ENCODE data around the gene GRK3. TPM values are rescaled to one million over a fixed set of nuclear protein-coding genes. Genes with fewer than 3 reads are reported as not detected.

GRK3 gene
- total RNA-seq, 6 experiments from 2014 or later = 1.1 to 4.9 (median 3.6) TPM

GRCh38 chr22:25563761-25564319 lies 635 bp upstream of the GRK3 start:
- 0% methylated on average over 18 of the region's 21 CpGs for WGBS (ENCODE audit: insufficient coverage, low coverage, low lambda C conversion rate, missing lambda C conversion rate)
- Histone ChIP-seq H3K36me3 (no peaks in the 10 kb centered on the region), H3K9me3 (no peaks in the 10 kb centered on the region), H3K27ac (no peak overlapping the region), H3K4me3 (peak overlapping the region in 2 of 3 donors; percentile 38 to 68), H3K4me1 (peaks cover 0 to 17% (median 0%) of the 10 kb centered on the region in 4 donors), H3K27me3 (peaks cover 0 to 6% of the 10 kb centered on the region in 2 donors)
- TF ChIP-seq, protein P1, sequence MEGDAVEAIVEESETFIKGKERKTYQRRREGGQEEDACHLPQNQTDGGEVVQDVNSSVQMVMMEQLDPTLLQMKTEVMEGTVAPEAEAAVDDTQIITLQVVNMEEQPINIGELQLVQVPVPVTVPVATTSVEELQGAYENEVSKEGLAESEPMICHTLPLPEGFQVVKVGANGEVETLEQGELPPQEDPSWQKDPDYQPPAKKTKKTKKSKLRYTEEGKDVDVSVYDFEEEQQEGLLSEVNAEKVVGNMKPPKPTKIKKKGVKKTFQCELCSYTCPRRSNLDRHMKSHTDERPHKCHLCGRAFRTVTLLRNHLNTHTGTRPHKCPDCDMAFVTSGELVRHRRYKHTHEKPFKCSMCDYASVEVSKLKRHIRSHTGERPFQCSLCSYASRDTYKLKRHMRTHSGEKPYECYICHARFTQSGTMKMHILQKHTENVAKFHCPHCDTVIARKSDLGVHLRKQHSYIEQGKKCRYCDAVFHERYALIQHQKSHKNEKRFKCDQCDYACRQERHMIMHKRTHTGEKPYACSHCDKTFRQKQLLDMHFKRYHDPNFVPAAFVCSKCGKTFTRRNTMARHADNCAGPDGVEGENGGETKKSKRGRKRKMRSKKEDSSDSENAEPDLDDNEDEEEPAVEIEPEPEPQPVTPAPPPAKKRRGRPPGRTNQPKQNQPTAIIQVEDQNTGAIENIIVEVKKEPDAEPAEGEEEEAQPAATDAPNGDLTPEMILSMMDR (IDR thresholded peaks at IDR 0.05) = no peak
- no peak for TF ChIP-seq POLR2A (IDR thresholded peaks at IDR 0.05)
- DNase-seq = peak in 1 of 3 donors; percentile 29
- intact Hi-C loops (cut with DNase I) = no loop called here
- ATAC-seq = peak; percentile 21 to 70 (median 44)

GRCh38 chr22:25564979-25565677 lies 653 bp downstream of the GRK3 start:
- Histone ChIP-seq H3K9me3 (no peaks in the 10 kb centered on the region), H3K4me3 (peak overlapping the region; percentile 48 to 68 (median 54)), H3K36me3 (no peaks in the 10 kb centered on the region), H3K4me1 (peaks cover 0 to 17% (median 0%) of the 10 kb centered on the region in 4 donors), H3K27ac (peak overlapping the region in 2 of 3 donors; percentile 37 to 54), H3K27me3 (peaks cover 0 to 6% of the 10 kb centered on the region in 2 donors)
- intact Hi-C loops (cut with DNase I) = no loop called here
- DNase-seq = peak in 2 of 3 donors; percentile 33 to 57
- 6% methylated on average over 7 of the region's 61 CpGs for WGBS (ENCODE audit: insufficient coverage, low coverage, low lambda C conversion rate, missing lambda C conversion rate)
- ATAC-seq = peak; percentile 5 to 39 (median 17)
- TF ChIP-seq, protein P1 (IDR thresholded peaks at IDR 0.05) = no peak
- TF ChIP-seq POLR2A (IDR thresholded peaks at IDR 0.05) = no peak

DNA sequence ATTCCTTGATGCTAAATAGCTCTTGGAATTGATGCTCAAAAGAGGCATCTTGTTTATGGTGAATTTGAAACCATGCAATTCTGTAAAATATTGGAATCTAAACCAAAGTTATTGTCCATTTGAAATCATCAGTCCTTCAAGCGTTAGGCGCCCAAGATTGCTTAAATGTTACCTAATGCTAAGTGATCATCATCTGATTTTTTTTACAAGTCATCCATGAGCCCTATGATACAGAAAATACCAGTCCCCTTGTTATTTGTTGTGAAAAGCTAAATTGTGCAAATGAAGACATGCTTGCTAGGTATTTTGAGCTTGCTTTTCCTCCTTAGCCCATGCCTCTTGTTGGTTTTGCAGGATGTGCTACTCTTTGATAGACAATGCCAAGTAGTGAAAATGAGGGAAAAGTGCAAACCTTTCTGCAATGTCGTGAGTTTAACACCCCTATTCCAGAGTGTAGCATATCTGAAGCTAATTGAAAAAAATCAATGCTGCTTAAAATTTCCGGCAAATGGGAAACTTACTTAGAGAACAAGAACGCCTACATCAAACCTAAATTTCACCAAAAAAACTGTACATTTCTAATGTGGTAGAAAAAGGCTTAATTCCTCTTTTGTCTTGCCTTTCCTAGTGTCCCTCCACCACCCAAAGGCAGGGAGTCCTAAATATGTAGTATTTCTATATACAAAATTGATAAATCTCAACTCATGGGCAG lies 1.9 kb downstream of the GRK3 start:
- TF ChIP-seq POLR2A (IDR thresholded peaks at IDR 0.05) = no peak
- TF ChIP-seq, protein P1 (IDR thresholded peaks at IDR 0.05) = no peak
- intact Hi-C loops (cut with DNase I) = no loop called here
- Histone ChIP-seq H3K27ac (no peak overlapping the region), H3K4me1 (peaks cover 0 to 17% (median 0%) of the 10 kb centered on the region in 4 donors), H3K4me3 (no peak overlapping the region), H3K27me3 (peaks cover 0 to 8% of the 10 kb centered on the region in 2 donors), H3K9me3 (no peaks in the 10 kb centered on the region), H3K36me3 (no peaks in the 10 kb centered on the region)
- DNase-seq (no peak), ATAC-seq (no peak)
- 41% methylated on average over 5 of the region's 5 CpGs for WGBS (ENCODE audit: insufficient coverage, low coverage, low lambda C conversion rate, missing lambda C conversion rate)

DNA sequence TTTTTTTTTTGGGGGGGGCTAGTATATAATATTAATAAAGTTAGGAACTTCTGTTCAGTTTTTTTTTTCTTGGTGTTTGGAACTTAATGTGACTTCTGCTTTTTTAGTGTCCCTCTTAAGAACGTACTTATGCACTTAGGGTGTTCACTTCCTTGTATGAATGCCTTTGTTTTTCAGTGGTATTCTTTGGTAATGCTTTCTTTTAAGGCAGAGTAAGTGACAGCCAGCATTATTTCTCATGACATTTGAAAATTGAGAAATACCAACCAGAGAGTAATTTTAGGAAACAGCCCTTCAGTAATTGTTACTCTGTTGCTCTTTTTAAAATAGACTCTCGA lies 2.4 kb downstream of the GRK3 start:
- no peaks in the 10 kb centered on the region for H3K9me3 ChIP-seq
- intact Hi-C loops (cut with DNase I) = no loop called here
- H3K36me3 ChIP-seq = no peaks in the 10 kb centered on the region
- no peak for TF ChIP-seq POLR2A (IDR thresholded peaks at IDR 0.05)
- whole genome bisulfite sequencing (ENCODE audit: insufficient coverage, low coverage, low lambda C conversion rate, missing lambda C conversion rate) = 62% methylated on average over 2 of the region's 2 CpGs
- no peak overlapping the region for H3K27ac ChIP-seq
- ATAC-seq (peak in 3 of 4 donors; percentile 18 to 26 (median 22)), DNase-seq (no peak)
- peaks cover 0 to 17% (median 0%) of the 10 kb centered on the region in 4 donors for H3K4me1 ChIP-seq
- peaks cover 0 to 8% of the 10 kb centered on the region in 2 donors for H3K27me3 ChIP-seq
- H3K4me3 ChIP-seq = no peak overlapping the region
